SU-DHL-6 (cell line): Measurements from ENCODE around the gene PARN.

ENCODE experiments used
- H2AFZ ChIP-seq: fragments of 200-600 bp; sonication (generic); 2 replicates; pipeline ENCODE4 v1.6.1; 2014; ENCODE audit warnings: low read depth, mild to moderate bottlenecking, moderate library complexity, mixed read lengths, antibody characterized with exemption, low read length; ENCODE audit not compliant: severe bottlenecking
- H3F3A ChIP-seq: fragments of 200-600 bp; shearing (Covaris generic); 2 replicates; pipeline ENCODE4 v1.6.0; 2016; ENCODE audit warnings: antibody characterized with exemption, mild to moderate bottlenecking; ENCODE audit not compliant: insufficient read depth
- H3K27ac ChIP-seq: fragments of 200-600 bp; sonication (generic); 2 replicates; pipeline ENCODE4 v1.5.1; 2016; ENCODE audit warnings: low read depth, mild to moderate bottlenecking, low read length, moderate library complexity, mixed read lengths
- H3K27me3 ChIP-seq: fragments of 200-600 bp; sonication (generic), shearing (Covaris generic); 2 replicates; pipeline ENCODE4 v1.6.0; 2014; ENCODE audit warnings: mild to moderate bottlenecking, low read length
- H3K36me3 ChIP-seq: fragments of 200-600 bp; sonication (generic); 2 replicates; pipeline ENCODE4 v1.6.1; 2014; ENCODE audit warnings: mild to moderate bottlenecking, low read length, mixed read lengths
- H3K4me2 ChIP-seq: fragments of 300-600, 200-600 bp; shearing (Covaris generic), sonication (generic); 2 replicates; pipeline ENCODE4 v1.6.0; 2014; ENCODE audit warnings: low read length, low read depth, mild to moderate bottlenecking; ENCODE audit not compliant: poor library complexity, severe bottlenecking
- H3K4me3 ChIP-seq: fragments of 200-600 bp; sonication (generic); 2 replicates; pipeline ENCODE4 v1.5.1; 2014; ENCODE audit warnings: antibody characterized with exemption, low read length, mild to moderate bottlenecking, mixed read lengths; ENCODE audit not compliant: insufficient read depth, poor library complexity, severe bottlenecking
- H3K79me2 ChIP-seq: fragments of 200-600 bp; sonication (generic); 2 replicates; pipeline ENCODE4 v1.6.1; 2014; ENCODE audit warnings: mild to moderate bottlenecking, low read length, moderate library complexity; ENCODE audit not compliant: insufficient read depth
- H3K9ac ChIP-seq: fragments of 200-600 bp; sonication (generic); 2 replicates; pipeline ENCODE4 v1.7.0; 2014; ENCODE audit warnings: mild to moderate bottlenecking, low read length
- H3K9me2 ChIP-seq: fragments of 200-600 bp; sonication (generic); replicated peaks from 2 replicates; pipeline ENCODE4 v1.6.1; 2014; ENCODE audit warnings: low read length; ENCODE audit not compliant: insufficient read depth
- H3K9me3 ChIP-seq: fragments of 200-600 bp; sonication (generic); 2 replicates; pipeline ENCODE4 v1.6.1; 2014; ENCODE audit warnings: low read length, mixed read lengths; ENCODE audit not compliant: insufficient read depth
- H4K20me1 ChIP-seq: fragments of 200-600 bp; sonication (generic); 2 replicates; pipeline ENCODE4 v1.6.1; 2014; ENCODE audit warnings: low read depth, mild to moderate bottlenecking, antibody characterized with exemption, low read length, moderate library complexity, mixed read lengths
- EZH2phosphoT487 ChIP-seq: fragments of 200-600 bp; sonication (generic), shearing (Covaris generic); conservative IDR thresholded peaks from 2 replicates; pipeline ENCODE4 v1.6.1; 2018; ENCODE audit warnings: mild to moderate bottlenecking, antibody characterized with exemption, low read length, moderate library complexity, mixed read lengths
- TF ChIP-seq, protein P1 (sequence below): fragments of 200-600 bp; sonication (generic); IDR thresholded peaks from one replicate; pipeline ENCODE4 v1.5.1; 2017; ENCODE audit warnings: antibody characterized with exemption, mild to moderate bottlenecking, low read length, moderate library complexity; ENCODE audit not compliant: insufficient read depth, poor library complexity, severe bottlenecking

Gene PARN, protein sequence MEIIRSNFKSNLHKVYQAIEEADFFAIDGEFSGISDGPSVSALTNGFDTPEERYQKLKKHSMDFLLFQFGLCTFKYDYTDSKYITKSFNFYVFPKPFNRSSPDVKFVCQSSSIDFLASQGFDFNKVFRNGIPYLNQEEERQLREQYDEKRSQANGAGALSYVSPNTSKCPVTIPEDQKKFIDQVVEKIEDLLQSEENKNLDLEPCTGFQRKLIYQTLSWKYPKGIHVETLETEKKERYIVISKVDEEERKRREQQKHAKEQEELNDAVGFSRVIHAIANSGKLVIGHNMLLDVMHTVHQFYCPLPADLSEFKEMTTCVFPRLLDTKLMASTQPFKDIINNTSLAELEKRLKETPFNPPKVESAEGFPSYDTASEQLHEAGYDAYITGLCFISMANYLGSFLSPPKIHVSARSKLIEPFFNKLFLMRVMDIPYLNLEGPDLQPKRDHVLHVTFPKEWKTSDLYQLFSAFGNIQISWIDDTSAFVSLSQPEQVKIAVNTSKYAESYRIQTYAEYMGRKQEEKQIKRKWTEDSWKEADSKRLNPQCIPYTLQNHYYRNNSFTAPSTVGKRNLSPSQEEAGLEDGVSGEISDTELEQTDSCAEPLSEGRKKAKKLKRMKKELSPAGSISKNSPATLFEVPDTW

DNA sequence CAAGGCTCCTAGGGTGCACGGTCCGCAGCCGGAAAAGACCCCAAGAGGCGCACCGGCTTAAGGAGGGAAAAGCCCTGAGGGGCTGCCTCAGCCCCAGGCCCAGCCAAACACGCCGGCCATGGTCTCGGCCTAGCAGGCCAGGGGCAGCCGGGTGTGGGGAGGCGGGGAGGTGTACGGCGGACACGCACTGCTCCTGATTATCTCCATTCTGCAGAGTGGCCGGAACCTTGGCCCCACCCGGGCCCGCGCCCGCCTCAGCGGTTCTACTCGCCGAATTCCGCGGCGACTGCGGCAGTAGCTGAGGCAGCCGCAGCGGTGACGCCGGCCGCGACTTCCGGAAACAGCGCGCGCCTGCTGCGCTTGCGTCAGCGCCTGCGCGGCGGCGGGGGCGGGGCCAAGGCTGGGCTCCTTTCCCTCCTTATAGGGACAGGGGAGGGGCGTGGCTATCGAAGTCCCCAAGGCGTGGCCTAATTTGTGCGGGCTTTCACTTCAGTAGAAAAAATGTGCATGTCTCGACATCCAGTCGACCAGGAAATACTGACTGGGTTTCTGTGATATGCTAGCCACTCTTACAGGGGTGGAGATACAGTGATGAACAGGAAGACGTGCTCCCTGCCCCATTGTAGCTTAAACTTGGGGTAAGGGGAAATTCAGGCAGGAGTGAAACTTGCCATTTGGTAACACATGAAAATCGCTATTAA lies at the start of gene PARN:
TSS of gene PARN (minus strand) at position 342 of the 701 bp plus-strand sequence. CDS start at position 207, 135 bp downstream.
- peak within 1 kb of the TSS; percentile 17 for H2AFZ ChIP-seq
- peak within 1 kb of the TSS; percentile 60 for H3K4me3 ChIP-seq
- H3K27me3 ChIP-seq: no peaks in the 10 kb centered on the region
- peaks cover 9% of the 10 kb centered on the region; the same call in 1 of the 2 replicates for H3F3A ChIP-seq
- no peaks in the 10 kb centered on the region for H3K9me3 ChIP-seq
- H3K36me3 ChIP-seq: peaks cover 18% of the 10 kb centered on the region
- peak within 1 kb of the TSS; percentile 81 for H3K27ac ChIP-seq
- H3K79me2 ChIP-seq: peaks cover 55% of the 10 kb centered on the region
- H4K20me1 ChIP-seq: peaks cover 10% of the 10 kb centered on the region
- H3K9me2 ChIP-seq: no peaks in the 10 kb centered on the region
- H3K9ac ChIP-seq: peak within 1 kb of the TSS; percentile 82
- H3K4me2 ChIP-seq: peak within 1 kb of the TSS; percentile 89
- no peak for TF ChIP-seq EZH2phosphoT487
- TF ChIP-seq, protein P1, sequence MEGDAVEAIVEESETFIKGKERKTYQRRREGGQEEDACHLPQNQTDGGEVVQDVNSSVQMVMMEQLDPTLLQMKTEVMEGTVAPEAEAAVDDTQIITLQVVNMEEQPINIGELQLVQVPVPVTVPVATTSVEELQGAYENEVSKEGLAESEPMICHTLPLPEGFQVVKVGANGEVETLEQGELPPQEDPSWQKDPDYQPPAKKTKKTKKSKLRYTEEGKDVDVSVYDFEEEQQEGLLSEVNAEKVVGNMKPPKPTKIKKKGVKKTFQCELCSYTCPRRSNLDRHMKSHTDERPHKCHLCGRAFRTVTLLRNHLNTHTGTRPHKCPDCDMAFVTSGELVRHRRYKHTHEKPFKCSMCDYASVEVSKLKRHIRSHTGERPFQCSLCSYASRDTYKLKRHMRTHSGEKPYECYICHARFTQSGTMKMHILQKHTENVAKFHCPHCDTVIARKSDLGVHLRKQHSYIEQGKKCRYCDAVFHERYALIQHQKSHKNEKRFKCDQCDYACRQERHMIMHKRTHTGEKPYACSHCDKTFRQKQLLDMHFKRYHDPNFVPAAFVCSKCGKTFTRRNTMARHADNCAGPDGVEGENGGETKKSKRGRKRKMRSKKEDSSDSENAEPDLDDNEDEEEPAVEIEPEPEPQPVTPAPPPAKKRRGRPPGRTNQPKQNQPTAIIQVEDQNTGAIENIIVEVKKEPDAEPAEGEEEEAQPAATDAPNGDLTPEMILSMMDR: no peak

DNA sequence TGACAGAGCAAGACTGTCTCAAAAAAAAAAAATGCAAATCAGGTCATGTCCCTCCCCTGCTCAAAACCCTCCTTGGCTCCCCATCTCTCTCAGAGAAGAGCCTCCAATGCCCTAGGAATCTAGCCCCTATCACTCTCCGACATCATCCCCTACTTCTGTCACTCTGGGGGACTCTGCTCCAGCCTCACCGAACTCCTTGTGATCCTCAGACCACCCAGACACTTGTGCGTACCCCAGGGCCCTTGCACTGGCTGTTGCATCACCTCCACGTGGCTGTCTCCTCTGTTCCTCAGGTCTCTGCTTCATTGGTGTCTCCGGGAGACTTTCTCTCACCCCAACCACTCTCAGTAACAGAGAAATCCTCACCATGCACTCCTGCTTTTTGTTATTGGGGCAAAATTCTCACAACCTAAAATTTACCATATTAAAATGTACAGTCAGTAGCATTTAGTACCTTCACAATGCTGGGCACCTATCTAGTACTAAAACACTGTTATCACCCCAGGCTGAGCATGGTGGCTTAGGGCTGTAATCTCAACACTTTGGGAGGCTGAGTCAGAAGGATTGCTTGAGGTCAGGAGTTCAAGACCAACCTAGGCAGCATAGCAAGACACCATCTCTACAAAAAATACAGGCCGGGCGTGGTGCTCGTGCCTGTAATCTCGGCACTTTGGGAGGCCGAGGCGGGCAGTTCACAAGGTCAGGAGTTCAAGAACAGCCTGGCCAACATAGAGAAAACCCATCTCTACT lies 48.9 kb upstream of the PARN start:
- Histone ChIP-seq H3K4me3 (no peak overlapping the region), H2AFZ (no peak overlapping the region), H3K9me3 (no peaks in the 10 kb centered on the region), H3K4me2 (no peak overlapping the region), H4K20me1 (no peaks in the 10 kb centered on the region), H3K36me3 (no peaks in the 10 kb centered on the region), H3K9ac (no peak overlapping the region), H3K27ac (no peak overlapping the region), H3K27me3 (no peaks in the 10 kb centered on the region), H3K9me2 (no peaks in the 10 kb centered on the region), H3K79me2 (no peaks in the 10 kb centered on the region), H3F3A (no peaks in the 10 kb centered on the region)
- TF ChIP-seq, protein P1: no peak
- no peak for TF ChIP-seq EZH2phosphoT487

DNA sequence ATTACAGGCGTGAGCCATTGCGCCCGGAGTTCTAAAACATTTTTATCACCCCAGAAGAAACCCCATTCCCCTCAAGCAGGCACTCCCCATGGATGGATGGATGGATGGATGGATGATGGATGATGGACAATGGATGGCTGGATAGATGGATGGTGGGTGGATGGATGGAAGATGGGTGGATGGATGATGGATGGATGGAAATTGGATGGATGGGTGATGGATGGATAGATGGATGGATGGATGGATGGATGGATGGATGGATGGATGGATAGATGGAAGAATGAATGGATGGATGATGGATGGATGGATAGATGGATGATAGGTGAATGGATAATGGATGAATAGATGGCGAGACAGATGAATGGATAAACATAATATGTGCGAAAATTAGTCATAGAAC lies 47.6 kb upstream of the PARN start:
- Histone ChIP-seq H3K36me3 (no peaks in the 10 kb centered on the region), H4K20me1 (no peaks in the 10 kb centered on the region), H3K79me2 (no peaks in the 10 kb centered on the region), H3K9me2 (no peaks in the 10 kb centered on the region), H3F3A (peaks cover 1% of the 10 kb centered on the region; the same call in 1 of the 2 replicates), H3K27me3 (no peaks in the 10 kb centered on the region), H3K9ac (no peak overlapping the region), H3K4me3 (no peak overlapping the region), H2AFZ (no peak overlapping the region), H3K4me2 (no peak overlapping the region), H3K27ac (no peak overlapping the region), H3K9me3 (no peaks in the 10 kb centered on the region)
- TF ChIP-seq, protein P1: no peak
- TF ChIP-seq EZH2phosphoT487: no peak
